Esophagus muscularis mucosa (tissue), 4 donors: ENCODE data around the gene PLD4. TPM values are rescaled to one million over a fixed set of nuclear protein-coding genes. Genes with fewer than 3 reads are reported as not detected.
A peak's percentile ranks its signal among the peaks of the same experiment; 100 is the strongest.

Experiments used
- DNase-seq: peaks from one replicate; pipeline ENCODE4 v3.0.0-alpha.2; 2017; ENCODE audit errors: extremely low spot score
- H3K27ac ChIP-seq, 4 donors: fragments of 200-600 bp; sonication (generic); replicated peaks in 1 of 4; 1 replicate in 3 of 4; 2 replicates in 1 of 4; pipeline ENCODE4 v1.5.1; 2016 to 2019; ENCODE audit warnings: mild to moderate bottlenecking in 1 of 4
- H3K27me3 ChIP-seq, 4 donors: fragments of 200-600 bp; sonication (generic); one replicate each; pipeline versions ENCODE4 v1.5.1 to v1.6.0; 2016 to 2019
- H3K36me3 ChIP-seq, 4 donors: fragments of 200-600 bp; sonication (generic); one replicate each; pipeline ENCODE4 v1.5.1; 2016 to 2019
- H3K4me1 ChIP-seq, 4 donors: fragments of 200-600 bp; sonication (generic); one replicate each; pipeline ENCODE4 v1.5.1; 2016 to 2019
- H3K4me3 ChIP-seq, 4 donors: fragments of 200-600 bp; sonication (generic); 1 replicate in 2 of 4; 2 replicates in 2 of 4; pipeline ENCODE4 v1.5.1; 2016 to 2019; ENCODE audit warnings: mild to moderate bottlenecking in 4 of 4, moderate library complexity in 1 of 4
- H3K9me3 ChIP-seq, 4 donors: fragments of 200-600 bp; sonication (generic); 1 replicate in 3 of 4; 2 replicates in 1 of 4; pipeline ENCODE4 v1.5.1; 2016 to 2019
- EP300 ChIP-seq: sonication (generic); formaldehyde crosslinking; IDR thresholded peaks from one replicate; pipeline ENCODE4 v1.6.1; 2017; ENCODE audit warnings: antibody characterized with exemption
- POLR2A ChIP-seq: fragments of 450-650 bp; IDR thresholded peaks from one replicate; pipeline ENCODE4 v1.6.1; 2017; ENCODE audit warnings: antibody characterized with exemption, moderate library complexity, mild to moderate bottlenecking, low read depth
- POLR2AphosphoS5 ChIP-seq, 2 donors: sonication (generic); formaldehyde crosslinking; IDR thresholded peaks; one replicate each; pipeline ENCODE4 v1.6.1; 2017; ENCODE audit warnings: antibody characterized with exemption in 2 of 2
- WGBS: methylation state at CpG from one replicate; pipeline ENCODE4 v1.1.5; 2018; 5-methylcytosine and 5-hydroxymethylcytosine counted together
- intact Hi-C: fragments of 100-400 bp; cut with DNase I; formaldehyde crosslinking; loops from one replicate; pipeline ENCODE4 v1.15.1; 2023
- total RNA-seq, 4 donors: library from RNA; depleted of rRNA; stranded (reverse); fragments of >200 nt; gene quantifications; one replicate each; pipeline versions ENCODE4 v1.1.0 to v1.2.1, GENCODE V29; 2016
- TF ChIP-seq, protein P1 (sequence below), 3 experiments: fragments of 200-600 bp in 2 of 3; fragments of 450-650 bp in 1 of 3; sonication (generic) in 2 of 3; IDR thresholded peaks; one replicate each; pipeline ENCODE4 v1.5.1; 2017 to 2019; ENCODE audit warnings: antibody characterized with exemption in 3 of 3, mild to moderate bottlenecking in 2 of 3, moderate library complexity in 1 of 3

The PLD4 gene
- total RNA-seq, 4 donors from 2014 or later = under 0.01 to 0.50 (median 0.15) TPM

DNA sequence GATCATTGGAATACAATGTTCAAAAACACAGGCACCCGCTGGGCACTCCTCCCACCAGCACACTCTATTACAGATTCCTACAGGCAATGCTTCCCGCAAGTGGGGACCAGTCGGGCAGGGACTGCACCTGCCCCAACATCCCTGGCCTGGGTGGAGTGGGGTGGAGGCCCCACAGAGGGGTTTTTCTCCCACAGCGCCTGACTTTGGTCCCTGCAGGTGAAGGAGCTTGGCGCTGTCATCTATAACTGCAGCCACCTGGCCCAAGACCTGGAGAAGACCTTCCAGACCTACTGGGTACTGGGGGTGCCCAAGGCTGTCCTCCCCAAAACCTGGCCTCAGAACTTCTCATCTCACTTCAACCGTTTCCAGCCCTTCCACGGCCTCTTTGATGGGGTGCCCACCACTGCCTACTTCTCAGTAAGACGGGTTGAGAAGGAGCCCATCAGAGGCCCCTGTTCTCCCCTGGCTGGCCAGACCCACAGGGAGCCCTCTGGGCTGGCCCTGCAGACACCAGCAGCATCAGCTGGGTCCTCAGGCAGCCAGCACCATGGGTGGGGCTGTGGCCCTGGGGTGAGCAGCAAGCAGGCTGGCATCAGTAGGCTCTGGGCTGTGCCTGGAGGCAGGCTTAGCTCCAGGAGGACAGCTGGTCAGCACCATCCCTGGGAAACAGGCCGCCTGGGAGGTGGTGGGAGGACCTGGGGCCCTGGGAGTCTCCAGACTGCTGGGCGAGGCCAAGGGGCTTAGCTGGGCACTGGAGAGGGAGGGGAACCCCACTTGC is 6.0 kb downstream of the PLD4 start:
- no peaks in the 10 kb centered on the region for H3K9me3 ChIP-seq
- H3K4me1 ChIP-seq = peaks cover 11 to 34% (median 25%) of the 10 kb centered on the region in 4 donors
- no peak overlapping the region for H3K27ac ChIP-seq
- WGBS = 96% methylated on average over 9 of the region's 10 CpGs
- H3K36me3 ChIP-seq = no peaks in the 10 kb centered on the region
- no peaks in the 10 kb centered on the region for H3K27me3 ChIP-seq
- H3K4me3 ChIP-seq = no peak overlapping the region
- TF ChIP-seq POLR2AphosphoS5 (IDR thresholded peaks at IDR 0.05) = no peak
- no peak for TF ChIP-seq POLR2A
- no peak for TF ChIP-seq EP300
- TF ChIP-seq, protein P1, sequence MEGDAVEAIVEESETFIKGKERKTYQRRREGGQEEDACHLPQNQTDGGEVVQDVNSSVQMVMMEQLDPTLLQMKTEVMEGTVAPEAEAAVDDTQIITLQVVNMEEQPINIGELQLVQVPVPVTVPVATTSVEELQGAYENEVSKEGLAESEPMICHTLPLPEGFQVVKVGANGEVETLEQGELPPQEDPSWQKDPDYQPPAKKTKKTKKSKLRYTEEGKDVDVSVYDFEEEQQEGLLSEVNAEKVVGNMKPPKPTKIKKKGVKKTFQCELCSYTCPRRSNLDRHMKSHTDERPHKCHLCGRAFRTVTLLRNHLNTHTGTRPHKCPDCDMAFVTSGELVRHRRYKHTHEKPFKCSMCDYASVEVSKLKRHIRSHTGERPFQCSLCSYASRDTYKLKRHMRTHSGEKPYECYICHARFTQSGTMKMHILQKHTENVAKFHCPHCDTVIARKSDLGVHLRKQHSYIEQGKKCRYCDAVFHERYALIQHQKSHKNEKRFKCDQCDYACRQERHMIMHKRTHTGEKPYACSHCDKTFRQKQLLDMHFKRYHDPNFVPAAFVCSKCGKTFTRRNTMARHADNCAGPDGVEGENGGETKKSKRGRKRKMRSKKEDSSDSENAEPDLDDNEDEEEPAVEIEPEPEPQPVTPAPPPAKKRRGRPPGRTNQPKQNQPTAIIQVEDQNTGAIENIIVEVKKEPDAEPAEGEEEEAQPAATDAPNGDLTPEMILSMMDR (IDR thresholded peaks at IDR 0.05) = no peak
- intact Hi-C loops = loop anchor here (5.0 kb wide), 1 partner anchor 42 kb away; no protein-coding TSS in a partner anchor
- DNase-seq = no peak

DNA sequence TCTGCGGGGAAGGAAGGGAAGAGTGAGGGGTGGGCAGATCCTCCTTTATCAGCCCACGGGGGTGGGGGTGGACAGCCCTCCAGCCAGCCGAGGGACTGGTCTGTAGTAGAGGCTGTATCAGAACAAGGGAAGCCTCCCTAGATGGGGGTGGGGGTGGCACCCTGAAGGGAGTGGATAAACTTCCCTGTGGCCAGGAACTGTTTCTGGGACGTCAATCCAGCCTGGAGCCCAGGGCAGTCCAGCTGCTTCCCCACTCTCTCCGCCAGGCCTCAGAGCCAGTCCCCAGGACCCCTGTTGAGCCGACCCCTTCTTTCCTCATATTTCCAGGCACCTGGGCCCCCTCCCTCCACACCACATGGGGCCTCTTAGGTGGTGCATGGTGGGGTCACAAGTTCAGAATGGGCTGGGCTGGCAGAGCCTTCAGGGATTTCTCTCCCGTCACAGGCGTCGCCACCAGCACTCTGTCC is 6.7 kb downstream of the PLD4 start:
- DNase-seq = no peak
- Histone ChIP-seq H3K4me3 (no peak overlapping the region), H3K27ac (peak overlapping the region in 1 of 4 donors; percentile 79), H3K27me3 (no peaks in the 10 kb centered on the region), H3K9me3 (no peaks in the 10 kb centered on the region), H3K4me1 (peaks cover 11 to 34% (median 25%) of the 10 kb centered on the region in 4 donors), H3K36me3 (no peaks in the 10 kb centered on the region)
- WGBS = 84% methylated on average over 8 of the region's 9 CpGs
- TF ChIP-seq EP300 (no peak), POLR2A (no peak), POLR2AphosphoS5 (IDR thresholded peaks at IDR 0.05) (no peak)
- TF ChIP-seq, protein P1 (IDR thresholded peaks at IDR 0.05) = no peak
- intact Hi-C loops = loop anchor here (5.0 kb wide), 1 partner anchor 41 kb away; no protein-coding TSS in a partner anchor

DNA sequence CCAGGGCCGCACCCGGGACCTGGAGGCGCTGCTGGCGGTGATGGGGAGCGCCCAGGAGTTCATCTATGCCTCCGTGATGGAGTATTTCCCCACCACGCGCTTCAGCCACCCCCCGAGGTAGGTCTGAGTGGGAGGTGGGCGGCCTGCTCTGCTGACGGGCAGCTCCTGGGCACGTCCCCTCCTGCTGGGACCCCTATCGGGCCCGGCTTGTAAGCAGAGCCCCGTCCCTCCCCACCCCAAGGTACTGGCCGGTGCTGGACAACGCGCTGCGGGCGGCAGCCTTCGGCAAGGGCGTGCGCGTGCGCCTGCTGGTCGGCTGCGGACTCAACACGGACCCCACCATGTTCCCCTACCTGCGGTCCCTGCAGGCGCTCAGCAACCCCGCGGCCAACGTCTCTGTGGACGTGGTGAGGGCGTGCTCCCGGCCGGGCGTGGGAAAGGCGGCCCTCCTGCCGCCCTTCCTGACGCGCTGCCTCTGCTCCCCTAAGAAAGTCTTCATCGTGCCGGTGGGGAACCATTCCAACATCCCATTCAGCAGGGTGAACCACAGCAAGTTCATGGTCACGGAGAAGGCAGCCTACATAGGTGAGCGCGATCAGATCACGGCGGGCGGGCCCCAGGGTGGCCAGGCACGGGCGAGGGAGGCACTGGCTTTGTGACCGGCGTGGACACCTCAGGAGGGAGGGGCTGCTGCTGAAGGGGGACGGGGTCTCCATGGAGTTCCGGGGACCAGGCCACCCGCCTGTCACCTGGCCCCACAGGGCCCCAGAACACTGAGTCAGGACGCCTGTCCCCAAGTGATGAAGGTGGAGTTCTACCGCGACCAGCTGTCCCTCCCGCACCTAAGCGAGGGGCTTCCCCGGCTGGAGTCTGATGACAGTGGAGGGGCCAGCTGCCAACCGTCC is 7.3 kb downstream of the PLD4 start:
- no peak for DNase-seq
- Histone ChIP-seq H3K9me3 (no peaks in the 10 kb centered on the region), H3K27ac (peak overlapping the region in 3 of 4 donors; percentile 76 to 79 (median 78)), H3K4me3 (peak overlapping the region; percentile 64 to 82 (median 67)), H3K27me3 (no peaks in the 10 kb centered on the region), H3K36me3 (no peaks in the 10 kb centered on the region), H3K4me1 (peaks cover 11 to 34% (median 25%) of the 10 kb centered on the region in 4 donors)
- 55% methylated on average over 47 of the region's 64 CpGs for WGBS
- TF ChIP-seq, protein P1 (IDR thresholded peaks at IDR 0.05) = no peak
- TF ChIP-seq EP300 (no peak), POLR2A (no peak), POLR2AphosphoS5 (IDR thresholded peaks at IDR 0.05) (no peak)
- intact Hi-C loops = loop anchor here (5.0 kb wide), 1 partner anchor 40 kb away; no protein-coding TSS in a partner anchor

DNA sequence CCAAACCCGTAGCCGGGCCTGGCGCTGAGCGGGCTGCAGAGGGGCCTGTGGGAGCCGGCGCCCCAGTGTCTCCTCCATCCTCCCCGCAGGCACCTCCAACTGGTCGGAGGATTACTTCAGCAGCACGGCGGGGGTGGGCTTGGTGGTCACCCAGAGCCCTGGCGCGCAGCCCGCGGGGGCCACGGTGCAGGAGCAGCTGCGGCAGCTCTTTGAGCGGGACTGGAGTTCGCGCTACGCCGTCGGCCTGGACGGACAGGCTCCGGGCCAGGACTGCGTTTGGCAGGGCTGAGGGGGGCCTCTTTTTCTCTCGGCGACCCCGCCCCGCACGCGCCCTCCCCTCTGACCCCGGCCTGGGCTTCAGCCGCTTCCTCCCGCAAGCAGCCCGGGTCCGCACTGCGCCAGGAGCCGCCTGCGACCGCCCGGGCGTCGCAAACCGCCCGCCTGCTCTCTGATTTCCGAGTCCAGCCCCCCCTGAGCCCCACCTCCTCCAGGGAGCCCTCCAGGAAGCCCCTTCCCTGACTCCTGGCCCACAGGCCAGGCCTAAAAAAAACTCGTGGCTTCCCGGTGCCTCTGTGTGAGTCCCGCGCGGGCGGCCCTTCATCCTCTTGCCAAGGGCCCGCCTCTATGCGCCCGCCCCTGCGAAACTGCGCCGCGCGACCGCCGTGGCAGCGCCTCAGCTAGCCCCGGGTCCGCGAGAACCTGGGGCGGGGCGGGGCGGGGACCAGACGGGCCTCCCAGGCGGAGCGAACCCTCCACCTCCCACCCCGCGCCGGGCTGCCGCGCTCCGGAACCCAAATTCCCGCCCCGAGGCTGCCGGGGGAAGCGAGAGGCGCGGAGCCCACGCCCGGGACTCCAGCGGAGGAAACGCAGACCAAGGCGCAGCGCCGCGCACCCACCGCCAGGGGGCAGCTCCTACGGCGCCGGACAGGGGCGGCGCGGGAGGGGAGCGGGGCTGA is 8.3 kb downstream of the PLD4 start:
- intact Hi-C loops = loop anchor here (5.0 kb wide), 1 partner anchor 39 kb away; no protein-coding TSS in a partner anchor
- Histone ChIP-seq H3K27ac (peak overlapping the region; percentile 76 to 81 (median 78)), H3K4me1 (peaks cover 11 to 34% (median 25%) of the 10 kb centered on the region in 4 donors), H3K27me3 (no peaks in the 10 kb centered on the region), H3K36me3 (peaks cover 0 to 5% (median 2%) of the 10 kb centered on the region in 4 donors), H3K9me3 (no peaks in the 10 kb centered on the region), H3K4me3 (peak overlapping the region; percentile 64 to 82 (median 67))
- no peak for TF ChIP-seq EP300
- TF ChIP-seq, protein P1 (IDR thresholded peaks at IDR 0.05) = peak; percentile 77 to 84 (median 84)
- peak in 1 of 2 donors; percentile 74 for TF ChIP-seq POLR2AphosphoS5 (IDR thresholded peaks at IDR 0.05)
- no peak for TF ChIP-seq POLR2A
- 7% methylated on average over 31 of the region's 100 CpGs for WGBS
- peak; percentile 93 for DNase-seq
